Type B pancreatic cell (in vitro differentiated cells): ENCODE measurements around the gene INPP5J. TPM values are rescaled to one million over a fixed set of nuclear protein-coding genes. Genes with fewer than 3 reads are reported as not detected.
"Not testable (repeated sequence)": the region's sequence is repeated elsewhere in the genome, so short reads cannot be mapped to it uniquely, and the experiment has no call there.

Source experiments
- DNase-seq: peaks from one replicate; pipeline ENCODE4 v3.0.0; 2021; ENCODE audit warnings: mixed read lengths; ENCODE audit not compliant: unreplicated experiment; ENCODE audit errors: extremely low spot score
- H3K27ac Mint-ChIP-seq: 2 replicates; pipeline ENCODE4 v1.8.0; 2021; ENCODE audit warnings: mild to moderate bottlenecking, mixed read lengths
- H3K27me3 Mint-ChIP-seq: 2 replicates; pipeline ENCODE4 v1.8.0; 2021; ENCODE audit warnings: mixed read lengths
- H3K36me3 Mint-ChIP-seq: 2 replicates; pipeline ENCODE4 v1.8.0; 2021; ENCODE audit warnings: mixed read lengths
- H3K4me1 Mint-ChIP-seq: one replicate; pipeline ENCODE4 v1.8.0; 2021; ENCODE audit warnings: mixed read lengths; ENCODE audit not compliant: unreplicated experiment
- H3K4me3 Mint-ChIP-seq: 2 replicates; pipeline ENCODE4 v1.8.0; 2021; ENCODE audit warnings: mild to moderate bottlenecking, mixed read lengths
- H3K9me3 Mint-ChIP-seq: 2 replicates; pipeline ENCODE4 v1.8.0; 2021; ENCODE audit warnings: mixed read lengths
- total RNA-seq: library from RNA; stranded (reverse); gene quantifications from 2 replicates; pipeline ENCODE4 v1.2.1, GENCODE V29; 2021; ENCODE audit warnings: low replicate concordance
- TF ChIP-seq, protein P1 (sequence below): fragments of 200-600 bp; sonication (generic); conservative IDR thresholded peaks from 2 replicates; pipeline ENCODE4 v1.5.0; 2021; ENCODE audit warnings: antibody characterized with exemption, mild to moderate bottlenecking

INPP5J gene
- total RNA-seq, 1 donor from 2014 or later, result 8.7 TPM

- DNase-seq, result peak; percentile 93
- TF ChIP-seq, protein P1, sequence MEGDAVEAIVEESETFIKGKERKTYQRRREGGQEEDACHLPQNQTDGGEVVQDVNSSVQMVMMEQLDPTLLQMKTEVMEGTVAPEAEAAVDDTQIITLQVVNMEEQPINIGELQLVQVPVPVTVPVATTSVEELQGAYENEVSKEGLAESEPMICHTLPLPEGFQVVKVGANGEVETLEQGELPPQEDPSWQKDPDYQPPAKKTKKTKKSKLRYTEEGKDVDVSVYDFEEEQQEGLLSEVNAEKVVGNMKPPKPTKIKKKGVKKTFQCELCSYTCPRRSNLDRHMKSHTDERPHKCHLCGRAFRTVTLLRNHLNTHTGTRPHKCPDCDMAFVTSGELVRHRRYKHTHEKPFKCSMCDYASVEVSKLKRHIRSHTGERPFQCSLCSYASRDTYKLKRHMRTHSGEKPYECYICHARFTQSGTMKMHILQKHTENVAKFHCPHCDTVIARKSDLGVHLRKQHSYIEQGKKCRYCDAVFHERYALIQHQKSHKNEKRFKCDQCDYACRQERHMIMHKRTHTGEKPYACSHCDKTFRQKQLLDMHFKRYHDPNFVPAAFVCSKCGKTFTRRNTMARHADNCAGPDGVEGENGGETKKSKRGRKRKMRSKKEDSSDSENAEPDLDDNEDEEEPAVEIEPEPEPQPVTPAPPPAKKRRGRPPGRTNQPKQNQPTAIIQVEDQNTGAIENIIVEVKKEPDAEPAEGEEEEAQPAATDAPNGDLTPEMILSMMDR, result peak; percentile 95
- Mint-ChIP-seq H3K27ac (peak within 1 kb of the TSS; percentile 77), H3K9me3 (no peaks in the 10 kb centered on the region), H3K27me3 (peaks cover 9% of the 10 kb centered on the region), H3K36me3 (no peaks in the 10 kb centered on the region), H3K4me1 (peaks cover 7% of the 10 kb centered on the region), H3K4me3 (peak within 1 kb of the TSS; percentile 89)
Observed at GRCh38 chr22:31107178-31107893, 15.4 kb upstream of the INPP5J start, which contains the start of gene SELENOM. SELENOM (minus strand) TSS chr22:31107568; CDS start chr22:31107505, 63 bp downstream.

- H3K4me1 Mint-ChIP-seq, result peaks cover 7% of the 10 kb centered on the region
- H3K4me3 Mint-ChIP-seq, result peak overlapping the region; percentile 89
- no peak for DNase-seq
- no peaks in the 10 kb centered on the region for H3K9me3 Mint-ChIP-seq
- peak overlapping the region; percentile 77 for H3K27ac Mint-ChIP-seq
- TF ChIP-seq, protein P1, result no peak
- peaks cover 9% of the 10 kb centered on the region for H3K27me3 Mint-ChIP-seq
- H3K36me3 Mint-ChIP-seq, result no peaks in the 10 kb centered on the region
Observed at GRCh38 chr22:31107894-31108218, 14.9 kb upstream of the INPP5J start.

DNA sequence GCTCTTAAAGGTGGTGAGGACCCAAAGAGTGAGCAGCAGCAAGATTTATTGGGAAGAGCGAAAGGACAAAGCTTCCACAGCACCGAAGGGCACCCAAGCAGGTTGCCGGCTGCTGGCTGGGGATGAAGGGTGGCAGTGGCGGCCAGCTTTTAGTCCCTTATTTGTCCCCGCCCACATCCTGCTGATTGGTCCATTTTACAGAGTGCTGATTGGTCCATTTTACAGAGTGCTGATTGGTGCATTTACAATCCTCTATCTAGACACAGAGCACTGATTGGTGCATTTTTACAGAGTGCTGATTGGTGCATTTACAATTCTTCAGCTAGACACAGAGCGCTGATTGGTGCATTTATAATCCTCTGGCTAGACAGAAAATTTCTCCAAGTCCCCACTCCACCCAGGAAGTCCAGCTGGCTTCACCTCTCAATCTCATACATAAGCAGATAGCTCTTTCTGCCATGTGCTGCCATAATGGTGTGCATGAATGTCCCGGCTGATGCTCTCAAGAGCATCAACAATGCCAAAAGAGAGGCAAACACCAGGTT is 10.1 kb upstream of the INPP5J start:
- not testable (repeated sequence) for H3K4me3 Mint-ChIP-seq, H3K27me3 Mint-ChIP-seq, H3K4me1 Mint-ChIP-seq, H3K9me3 Mint-ChIP-seq, DNase-seq, H3K36me3 Mint-ChIP-seq, H3K27ac Mint-ChIP-seq

DNA sequence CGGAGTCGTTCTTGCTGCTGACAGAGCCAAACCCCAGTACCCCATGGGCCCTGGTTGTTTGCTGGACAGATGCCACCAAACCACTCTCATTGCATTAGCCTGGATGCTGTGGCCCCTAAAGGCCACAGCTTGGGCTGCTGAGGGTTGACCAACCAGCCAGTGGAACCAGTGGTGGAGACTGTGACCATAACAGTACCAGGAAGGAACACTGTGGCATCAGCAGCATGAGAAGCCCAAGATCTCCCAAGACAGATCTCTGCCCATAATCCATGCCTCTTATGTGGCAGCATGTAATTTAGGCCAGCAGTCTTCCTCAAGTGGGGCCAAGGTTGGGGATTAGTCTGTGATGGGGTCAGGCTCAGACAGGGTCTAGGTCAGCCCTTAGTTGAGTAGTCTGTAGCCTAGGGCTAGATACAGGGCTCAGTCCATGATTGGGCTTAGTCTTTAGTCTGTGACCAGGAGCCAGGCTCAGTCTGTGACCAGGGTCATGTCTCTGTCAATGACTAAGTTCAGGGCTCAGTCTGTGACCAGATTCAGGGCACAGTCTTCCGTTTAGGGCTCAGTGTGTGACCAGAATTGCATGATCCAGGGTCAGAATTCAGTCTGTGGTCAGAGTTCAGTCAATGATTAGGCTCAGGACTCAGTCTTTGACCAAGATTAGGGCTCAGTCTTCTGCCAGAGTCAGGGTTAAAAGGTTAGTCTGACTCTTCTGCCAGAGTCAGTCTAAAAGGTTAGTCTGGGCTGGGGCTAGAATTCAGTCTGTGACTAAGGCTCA is 4.5 kb upstream of the INPP5J start:
- Mint-ChIP-seq H3K4me1 (peaks cover 10% of the 10 kb centered on the region), H3K4me3 (no peak overlapping the region), H3K27ac (no peak overlapping the region), H3K9me3 (no peaks in the 10 kb centered on the region), H3K27me3 (peaks cover 4% of the 10 kb centered on the region), H3K36me3 (no peaks in the 10 kb centered on the region)
- TF ChIP-seq, protein P1, result no peak
- no peak for DNase-seq

- no peak overlapping the region for H3K27ac Mint-ChIP-seq
- TF ChIP-seq, protein P1, result no peak
- H3K9me3 Mint-ChIP-seq, result no peaks in the 10 kb centered on the region
Observed at GRCh38 chr22:31119026-31119717, 3.6 kb upstream of the INPP5J start.

More at GRCh38 chr22:31119026-31119717, 3.6 kb upstream of the INPP5J start:
- H3K36me3 Mint-ChIP-seq, result no peaks in the 10 kb centered on the region
- H3K27me3 Mint-ChIP-seq, result peaks cover 12% of the 10 kb centered on the region
- H3K4me3 Mint-ChIP-seq, result no peak overlapping the region
- H3K4me1 Mint-ChIP-seq, result peaks cover 10% of the 10 kb centered on the region
- DNase-seq, result no peak
